GM21381 (cell line): ENCODE results near the gene CDYL2.

Source experiments
- ATAC-seq: cut with Tn5 transposase; IDR thresholded peaks from one replicate; pipeline ENCODE4 v1.9.1; 2021; ENCODE audit warnings: mild to moderate bottlenecking, moderate library complexity; ENCODE audit not compliant: unreplicated experiment

CDYL2 gene

DNA sequence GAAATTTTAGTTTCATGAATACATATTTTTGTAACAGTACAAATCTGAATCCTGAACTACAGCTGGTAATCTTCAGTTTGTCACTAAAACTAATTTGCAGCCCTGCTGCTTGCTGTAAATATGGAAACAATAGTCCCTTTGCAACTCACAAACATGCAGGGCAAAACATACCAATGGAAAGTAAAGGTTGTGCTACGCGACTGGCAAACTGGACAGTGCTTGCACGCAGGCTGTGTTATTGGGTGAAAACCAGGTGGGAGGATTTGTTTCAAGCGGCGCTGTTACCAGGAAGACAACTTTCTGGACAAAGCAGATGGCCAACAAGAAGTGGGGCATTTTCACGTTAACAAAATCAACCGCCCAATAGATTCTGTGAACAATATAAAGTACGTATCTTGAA, 93.5 kb downstream of the CDYL2 start:
- no peak for ATAC-seq

- ATAC-seq, result no peak
Observed at GRCh38 chr16:80708823-80709222, 95.6 kb downstream of the CDYL2 start.

DNA sequence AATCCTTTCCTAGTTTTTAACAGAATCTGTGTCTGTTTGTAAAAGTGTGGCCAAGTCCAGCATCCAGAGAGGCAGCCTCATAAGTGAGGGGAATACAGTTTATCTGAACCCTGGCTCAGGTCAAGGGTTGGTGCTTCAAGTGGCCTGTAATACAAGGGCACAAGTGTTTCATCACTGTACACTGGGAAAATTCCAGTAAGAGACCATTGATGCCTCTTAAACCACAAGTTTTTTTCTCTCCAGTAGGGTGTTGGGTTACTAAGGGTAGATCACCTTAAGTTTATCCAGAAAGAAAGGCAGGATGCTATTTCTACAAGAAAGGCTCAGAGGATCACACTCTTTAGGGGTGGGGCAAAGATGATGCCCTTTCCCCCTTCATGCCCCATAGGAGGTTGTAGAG, 96.7 kb downstream of the CDYL2 start:
- ATAC-seq, result no peak

DNA sequence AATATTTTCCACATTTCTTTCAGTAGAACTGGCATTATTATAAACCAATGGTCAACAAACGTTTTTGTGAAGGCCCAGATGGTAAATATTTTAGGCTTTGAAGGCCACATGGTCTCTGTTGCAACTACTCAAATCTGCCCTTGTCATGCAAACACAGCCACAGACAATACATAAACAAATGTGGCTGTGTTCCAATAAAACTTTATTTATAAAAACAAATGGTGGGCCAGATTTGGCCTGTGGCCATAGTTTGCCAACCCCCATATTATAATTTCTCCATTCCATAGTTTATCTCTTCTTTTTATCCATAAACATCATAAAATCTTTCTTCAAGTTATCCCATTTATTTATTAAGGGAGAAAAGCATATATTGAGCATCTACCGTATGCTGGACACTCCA, 98.8 kb downstream of the CDYL2 start:
- no peak for ATAC-seq

GRCh38 chr16:80704751-80705505, 99.5 kb downstream of the CDYL2 start:
- ATAC-seq, result no peak

- no peak for ATAC-seq
Observed at GRCh38 chr16:80703131-80704071, 101.0 kb downstream of the CDYL2 start.

DNA sequence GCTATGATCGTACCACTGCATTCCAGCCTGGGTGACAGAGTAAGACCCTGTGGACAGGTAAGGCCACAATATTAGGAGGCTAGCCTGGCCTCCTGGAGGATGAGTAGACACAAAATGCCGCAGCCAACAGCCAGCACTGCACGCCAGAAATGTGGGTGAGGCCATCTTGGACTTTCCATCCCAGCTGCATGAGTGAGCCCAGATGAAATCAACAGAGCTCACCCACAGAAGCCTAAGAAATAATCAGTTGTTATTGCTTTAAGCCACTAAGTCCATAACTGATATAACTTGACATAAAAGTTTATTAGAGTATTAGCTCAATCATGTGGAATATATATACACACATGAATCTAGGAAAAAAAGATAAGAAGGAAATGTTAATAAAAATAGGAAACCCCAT, 101.7 kb downstream of the CDYL2 start:
- ATAC-seq, result no peak

DNA sequence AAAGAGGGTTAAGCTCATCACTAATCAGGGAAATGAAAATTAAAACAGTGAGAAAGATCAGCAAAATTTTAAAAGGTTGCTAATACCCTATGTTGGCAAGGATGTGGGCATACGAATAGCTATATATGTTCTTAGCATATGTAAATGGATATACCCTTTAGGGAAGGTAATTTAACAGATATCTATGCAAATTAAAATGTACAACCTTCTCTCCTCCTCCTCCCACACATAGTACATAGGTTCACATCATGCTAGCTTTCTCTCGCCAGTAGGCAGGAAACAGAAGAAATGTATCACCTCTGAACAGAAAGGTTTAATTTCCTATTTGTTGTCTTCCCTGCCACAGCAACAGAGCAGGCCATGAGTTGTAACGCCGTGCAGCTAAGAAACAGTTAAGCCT, 103.8 kb downstream of the CDYL2 start:
- ATAC-seq, result no peak

GRCh38 chr16:80695020-80695419, 109.4 kb downstream of the CDYL2 start:
- no peak for ATAC-seq

DNA sequence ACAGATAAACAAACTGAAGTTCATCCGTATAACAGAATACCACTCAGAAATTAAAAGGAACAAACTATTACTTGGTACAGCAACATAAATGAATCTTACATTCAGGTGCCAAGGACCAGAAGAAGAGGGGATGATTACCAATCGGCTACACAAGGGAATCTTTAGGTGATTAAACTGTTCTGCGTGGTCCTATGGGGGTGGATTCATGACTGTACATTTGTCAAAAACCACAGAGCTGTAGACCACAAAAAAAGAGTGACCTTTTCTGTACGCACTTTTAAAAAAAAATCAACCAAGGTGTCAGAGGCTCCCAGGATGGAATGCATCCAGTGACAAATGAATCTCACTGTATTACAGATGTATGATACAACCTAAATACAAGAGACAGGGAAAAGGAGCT, 110.8 kb downstream of the CDYL2 start:
- no peak for ATAC-seq

- no peak for ATAC-seq
Observed at GRCh38 chr16:80692270-80692669, 112.1 kb downstream of the CDYL2 start.

GRCh38 chr16:80691111-80691741, 113.2 kb downstream of the CDYL2 start:
- no peak for ATAC-seq

GRCh38 chr16:80689487-80689886, 114.9 kb downstream of the CDYL2 start:
- ATAC-seq, result no peak

DNA sequence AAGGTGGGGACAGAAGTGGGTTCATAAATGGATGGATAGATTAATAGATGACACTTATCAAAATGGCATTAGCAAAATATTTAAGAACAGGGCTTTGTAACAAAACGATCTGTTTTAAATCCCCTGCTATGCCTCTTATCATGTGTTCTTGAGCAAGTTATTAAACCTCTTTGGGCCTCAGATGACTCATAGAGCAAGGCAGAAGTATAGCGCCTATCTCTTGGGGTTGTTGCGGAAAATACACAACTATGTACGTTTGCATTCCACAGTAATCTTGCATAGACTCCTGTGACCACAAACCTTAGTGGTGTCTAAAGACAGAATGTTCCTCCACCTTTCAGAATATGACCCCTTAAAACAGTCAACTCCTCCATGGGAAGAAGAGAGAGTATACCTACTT, 116.8 kb downstream of the CDYL2 start:
- ATAC-seq, result no peak

DNA sequence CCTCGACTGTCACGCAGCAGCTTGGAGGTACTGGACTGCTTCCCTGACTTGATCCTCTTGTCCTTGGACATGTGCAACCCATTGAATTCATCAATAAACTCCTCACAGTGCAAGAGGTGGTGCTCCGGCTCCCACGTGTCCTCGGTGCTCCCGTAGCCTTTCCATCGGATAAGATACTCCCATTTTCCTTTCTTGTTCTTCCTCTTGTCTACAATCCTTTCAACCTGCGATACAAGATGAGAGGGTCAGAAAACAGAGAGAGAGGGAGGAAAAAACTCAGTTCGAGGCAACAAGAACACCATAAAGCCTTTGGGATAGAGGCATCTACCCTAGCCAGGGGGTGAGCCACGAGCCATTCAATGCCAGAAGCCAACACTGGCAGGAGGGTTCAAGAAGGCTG, 119.5 kb downstream of the CDYL2 start:
- no peak for ATAC-seq

GRCh38 chr16:80684136-80684765, 120.1 kb downstream of the CDYL2 start:
- no peak for ATAC-seq

GRCh38 chr16:80683646-80684045, 120.8 kb downstream of the CDYL2 start:
- no peak for ATAC-seq

DNA sequence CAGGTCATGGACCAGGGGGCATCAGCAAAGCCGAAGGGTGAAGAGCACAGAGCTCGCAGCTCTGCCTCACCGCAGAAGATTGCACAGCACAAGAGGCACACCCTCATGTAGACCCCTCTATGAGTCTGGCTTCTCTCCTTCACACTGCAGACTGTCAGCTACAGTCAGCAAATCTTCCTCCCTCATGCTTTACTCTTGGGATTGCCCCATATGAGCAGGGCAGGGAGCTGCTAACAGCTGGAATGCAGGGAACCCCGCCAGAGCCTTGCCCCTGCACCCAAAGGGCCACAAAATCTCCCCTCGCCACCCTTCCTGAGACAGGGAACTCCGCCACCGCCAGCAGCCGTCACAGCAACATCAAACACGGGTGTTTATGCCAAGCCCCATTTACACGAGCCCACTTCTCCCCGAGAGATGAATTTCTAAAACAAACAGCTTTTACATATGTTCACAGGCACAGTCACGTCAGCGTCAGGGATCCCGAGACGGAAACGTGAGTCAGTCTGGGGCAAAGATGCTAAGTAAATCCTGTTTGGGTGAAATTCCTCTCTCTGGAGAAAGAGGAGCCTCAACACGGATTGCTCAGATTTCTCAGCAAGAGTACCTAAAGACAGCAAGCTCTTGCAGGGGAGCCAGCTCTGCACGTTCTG, 121.9 kb downstream of the CDYL2 start:
- ATAC-seq, result no peak

DNA sequence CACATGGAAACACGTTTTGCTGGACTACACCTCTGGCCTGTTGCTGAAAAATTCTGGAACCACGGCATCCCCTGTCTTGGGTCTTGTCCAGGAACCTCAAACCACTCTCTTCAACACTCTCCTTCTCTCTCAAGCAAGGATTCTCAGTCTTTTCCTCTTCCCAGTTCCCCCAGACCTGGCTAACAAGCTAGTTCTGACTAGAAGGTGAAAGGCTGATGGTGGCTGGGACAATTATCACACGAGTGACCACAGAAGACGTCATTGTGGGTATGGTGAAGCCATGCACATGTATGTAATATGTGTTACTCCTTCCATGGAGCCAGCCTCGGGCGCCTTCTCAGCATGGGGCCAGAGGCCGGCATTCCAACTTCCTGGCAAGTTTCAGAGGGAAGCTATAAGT, 123.0 kb downstream of the CDYL2 start:
- ATAC-seq, result no peak

DNA sequence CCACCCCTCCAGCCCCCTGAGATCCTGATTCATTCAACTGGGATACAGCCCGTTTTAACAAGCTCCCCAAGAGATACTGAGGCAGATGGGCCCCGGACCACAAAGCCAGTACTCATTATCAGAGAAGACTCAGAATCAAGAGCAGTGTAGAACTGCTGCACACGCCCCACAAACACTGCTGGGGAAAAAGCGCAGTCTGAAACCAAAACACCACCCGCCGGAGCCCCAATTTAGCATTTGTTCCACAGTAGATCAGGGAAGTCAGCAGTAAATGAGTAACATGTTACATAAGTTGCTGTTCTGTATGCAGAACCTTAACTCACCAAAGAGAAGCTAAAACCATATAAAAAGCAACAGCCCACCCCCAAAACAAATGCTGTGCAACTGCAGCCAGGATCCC, 123.6 kb downstream of the CDYL2 start:
- ATAC-seq, result no peak

DNA sequence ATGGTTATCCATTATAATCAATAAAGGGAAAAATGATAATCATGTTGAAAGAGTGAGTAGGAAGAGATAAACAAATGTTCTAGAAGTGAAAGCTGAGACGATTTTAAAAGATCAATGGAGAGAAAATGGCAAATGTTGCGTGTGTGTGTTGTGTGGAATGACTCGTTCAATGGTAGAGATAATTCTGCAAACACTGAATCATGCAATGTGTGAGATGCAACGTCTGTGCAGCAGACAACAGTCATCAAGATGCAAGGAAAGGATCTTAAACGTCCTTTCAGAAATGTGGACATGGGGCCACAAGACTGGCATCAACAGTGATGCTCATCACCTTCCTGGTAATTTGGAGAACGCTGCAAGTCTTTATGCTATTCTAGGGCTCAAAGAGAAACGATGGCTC, 124.4 kb downstream of the CDYL2 start:
- no peak for ATAC-seq
